ENCODE results near the gene UVRAG. TPM values are rescaled to one million over a fixed set of nuclear protein-coding genes. Genes with fewer than 3 reads are reported as not detected.

The UVRAG gene
- total RNA-seq, 3 donors from 2014 or later (not counting 1 experiment from before 2014, with no cell fraction given), result 39.9 to 52.5 (median 41.4) TPM

DNA sequence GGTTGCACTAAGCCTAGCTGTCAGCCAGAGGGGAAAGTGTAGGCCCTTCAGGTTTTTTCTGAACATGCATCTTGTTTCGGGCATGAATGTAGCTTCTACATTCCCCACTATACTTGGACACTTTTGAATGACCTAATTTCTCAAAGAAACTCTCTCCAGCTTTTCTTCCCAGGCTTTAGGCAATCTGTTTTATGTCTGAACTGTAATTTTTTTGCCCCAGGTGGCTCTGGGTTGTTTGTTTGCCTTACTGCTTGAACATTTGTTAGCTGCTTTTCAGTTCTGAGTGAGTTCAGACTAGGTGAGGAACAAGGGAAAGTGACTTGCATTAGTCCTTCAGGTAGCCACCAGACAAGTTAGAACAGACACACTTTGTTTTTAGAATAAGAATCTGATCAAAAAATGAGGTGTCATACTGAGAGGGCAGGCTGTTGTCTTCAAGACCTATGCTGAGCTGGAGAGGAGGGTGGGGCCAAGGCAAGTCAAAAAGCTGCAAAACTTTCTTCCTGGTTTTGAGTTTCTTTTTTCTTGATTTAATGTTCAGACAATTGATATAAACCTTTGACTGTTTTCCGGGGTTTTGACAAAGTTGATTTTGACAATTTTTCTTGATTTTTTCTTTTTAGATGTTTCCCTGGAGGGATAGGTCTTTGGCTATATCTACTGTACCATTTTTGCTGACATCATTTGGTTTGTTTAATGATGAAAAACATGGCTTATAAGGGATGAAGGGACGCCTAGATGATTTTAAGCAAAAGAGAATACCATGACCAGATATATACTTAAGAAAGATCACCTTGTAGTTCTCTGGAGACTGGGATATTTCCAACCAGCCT, 208.4 kb downstream of the UVRAG start:
- H3K36me3 Mint-ChIP-seq, result peaks cover 10% of the 10 kb centered on the region
- Histone ChIP-seq H3K27me3 (ENCODE audit: control insufficient read depth, insufficient read depth, low read length) (no peaks in the 10 kb centered on the region), H3K4me3 (ENCODE audit: low read length) (no peak overlapping the region), H3K27ac (ENCODE audit: low read length) (no peak overlapping the region), H3K36me3 (ENCODE audit: control insufficient read depth, insufficient read depth, low read length) (peaks cover 8% of the 10 kb centered on the region), H3K4me1 (ENCODE audit: control insufficient read depth, insufficient read depth, low read length) (no peaks in the 10 kb centered on the region), H3K9me3 (ENCODE audit: control insufficient read depth, insufficient read depth, low read length) (no peaks in the 10 kb centered on the region)
- intact Hi-C loops (cut with micrococcal nuclease), result no loop called here
- TF ChIP-seq, protein P1, sequence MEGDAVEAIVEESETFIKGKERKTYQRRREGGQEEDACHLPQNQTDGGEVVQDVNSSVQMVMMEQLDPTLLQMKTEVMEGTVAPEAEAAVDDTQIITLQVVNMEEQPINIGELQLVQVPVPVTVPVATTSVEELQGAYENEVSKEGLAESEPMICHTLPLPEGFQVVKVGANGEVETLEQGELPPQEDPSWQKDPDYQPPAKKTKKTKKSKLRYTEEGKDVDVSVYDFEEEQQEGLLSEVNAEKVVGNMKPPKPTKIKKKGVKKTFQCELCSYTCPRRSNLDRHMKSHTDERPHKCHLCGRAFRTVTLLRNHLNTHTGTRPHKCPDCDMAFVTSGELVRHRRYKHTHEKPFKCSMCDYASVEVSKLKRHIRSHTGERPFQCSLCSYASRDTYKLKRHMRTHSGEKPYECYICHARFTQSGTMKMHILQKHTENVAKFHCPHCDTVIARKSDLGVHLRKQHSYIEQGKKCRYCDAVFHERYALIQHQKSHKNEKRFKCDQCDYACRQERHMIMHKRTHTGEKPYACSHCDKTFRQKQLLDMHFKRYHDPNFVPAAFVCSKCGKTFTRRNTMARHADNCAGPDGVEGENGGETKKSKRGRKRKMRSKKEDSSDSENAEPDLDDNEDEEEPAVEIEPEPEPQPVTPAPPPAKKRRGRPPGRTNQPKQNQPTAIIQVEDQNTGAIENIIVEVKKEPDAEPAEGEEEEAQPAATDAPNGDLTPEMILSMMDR (IDR thresholded peaks at IDR 0.05), result no peak
- no peak for DNase-seq
- no peaks in the 10 kb centered on the region for H3K27me3 Mint-ChIP-seq (ENCODE audit: low read depth in 2 of 2)
- WGBS (ENCODE audit: insufficient coverage), result 86% methylated on average over 2 of the region's 3 CpGs
- H3K4me1 Mint-ChIP-seq, result peaks cover 20 to 25% of the 10 kb centered on the region in 2 donors
- no peaks in the 10 kb centered on the region for H3K9me3 Mint-ChIP-seq
- no peak overlapping the region for H3K4me3 Mint-ChIP-seq
- H3K27ac Mint-ChIP-seq, result peak overlapping the region in 1 of 2 donors; percentile 8
- ATAC-seq, result no peak

DNA sequence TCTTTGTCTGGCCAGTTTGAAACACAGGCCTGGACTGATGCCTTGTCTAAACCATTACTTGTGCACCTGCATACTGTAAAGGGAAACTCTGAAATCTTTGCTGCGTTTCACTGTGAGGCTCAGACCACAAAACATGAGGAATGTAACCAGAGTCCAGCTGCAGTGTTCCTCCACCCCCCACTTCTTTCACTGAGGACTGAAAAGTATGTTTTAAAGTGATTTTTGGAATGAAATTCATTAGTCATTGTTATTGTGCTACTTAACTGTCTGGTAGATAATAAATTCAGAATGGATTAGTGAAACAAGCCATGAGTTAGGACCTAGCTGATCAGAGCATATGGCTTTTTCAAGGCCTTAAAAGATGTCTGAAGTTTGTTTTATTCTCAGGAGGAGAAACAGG, 210.1 kb downstream of the UVRAG start:
- ATAC-seq (no peak), DNase-seq (no peak)
- Histone ChIP-seq H3K27me3 (ENCODE audit: control insufficient read depth, insufficient read depth, low read length) (no peaks in the 10 kb centered on the region), H3K4me1 (ENCODE audit: control insufficient read depth, insufficient read depth, low read length) (no peaks in the 10 kb centered on the region), H3K27ac (ENCODE audit: low read length) (no peak overlapping the region), H3K9me3 (ENCODE audit: control insufficient read depth, insufficient read depth, low read length) (no peaks in the 10 kb centered on the region), H3K4me3 (ENCODE audit: low read length) (no peak overlapping the region), H3K36me3 (ENCODE audit: control insufficient read depth, insufficient read depth, low read length) (no peaks in the 10 kb centered on the region)
- TF ChIP-seq, protein P1 (IDR thresholded peaks at IDR 0.05), result no peak
- H3K4me1 Mint-ChIP-seq, result peaks cover 25 to 28% of the 10 kb centered on the region in 2 donors
- H3K4me3 Mint-ChIP-seq, result no peak overlapping the region
- H3K9me3 Mint-ChIP-seq, result no peaks in the 10 kb centered on the region
- intact Hi-C loops (cut with micrococcal nuclease), result no loop called here
- H3K27ac Mint-ChIP-seq, result no peak overlapping the region
- no peaks in the 10 kb centered on the region for H3K27me3 Mint-ChIP-seq (ENCODE audit: low read depth in 2 of 2)
- no peaks in the 10 kb centered on the region for H3K36me3 Mint-ChIP-seq
- WGBS (ENCODE audit: insufficient coverage), result 42% methylated on average over 1 of the region's 1 CpG

DNA sequence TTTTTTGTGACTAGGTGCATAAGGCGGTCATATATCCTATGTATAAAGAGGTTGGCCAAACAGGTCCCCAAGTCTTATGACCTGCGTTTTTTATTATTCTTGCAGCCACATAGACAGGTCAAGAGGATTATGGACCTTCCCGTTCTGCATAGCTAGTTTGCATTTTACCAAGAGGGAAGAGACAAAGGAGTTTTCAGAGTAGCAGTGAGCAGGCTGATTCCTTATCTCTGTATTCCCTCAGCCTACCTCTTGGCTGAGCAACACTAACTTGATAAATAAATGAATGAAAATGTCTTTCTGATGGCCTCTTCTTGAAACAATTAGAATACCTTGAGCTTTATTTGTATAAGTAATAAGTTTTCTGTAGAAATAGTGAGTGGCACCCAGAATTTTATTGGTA, 210.8 kb downstream of the UVRAG start:
- ATAC-seq (no peak), DNase-seq (no peak)
- H3K4me1 ChIP-seq (ENCODE audit: control insufficient read depth, insufficient read depth, low read length), result no peaks in the 10 kb centered on the region
- Mint-ChIP-seq H3K27me3 (ENCODE audit: low read depth in 2 of 2) (no peaks in the 10 kb centered on the region), H3K27ac (no peak overlapping the region), H3K36me3 (no peaks in the 10 kb centered on the region), H3K4me1 (peaks cover 28 to 30% of the 10 kb centered on the region in 2 donors), H3K9me3 (no peaks in the 10 kb centered on the region), H3K4me3 (no peak overlapping the region)
- no peaks in the 10 kb centered on the region for H3K36me3 ChIP-seq (ENCODE audit: control insufficient read depth, insufficient read depth, low read length)
- TF ChIP-seq, protein P1 (IDR thresholded peaks at IDR 0.05), result no peak
- H3K9me3 ChIP-seq (ENCODE audit: control insufficient read depth, insufficient read depth, low read length), result no peaks in the 10 kb centered on the region
- 97% methylated on average over 3 of the region's 3 CpGs for WGBS (ENCODE audit: insufficient coverage)
- no peak overlapping the region for H3K27ac ChIP-seq (ENCODE audit: low read length)
- no peaks in the 10 kb centered on the region for H3K27me3 ChIP-seq (ENCODE audit: control insufficient read depth, insufficient read depth, low read length)
- H3K4me3 ChIP-seq (ENCODE audit: low read length), result no peak overlapping the region
- intact Hi-C loops (cut with micrococcal nuclease), result no loop called here

DNA sequence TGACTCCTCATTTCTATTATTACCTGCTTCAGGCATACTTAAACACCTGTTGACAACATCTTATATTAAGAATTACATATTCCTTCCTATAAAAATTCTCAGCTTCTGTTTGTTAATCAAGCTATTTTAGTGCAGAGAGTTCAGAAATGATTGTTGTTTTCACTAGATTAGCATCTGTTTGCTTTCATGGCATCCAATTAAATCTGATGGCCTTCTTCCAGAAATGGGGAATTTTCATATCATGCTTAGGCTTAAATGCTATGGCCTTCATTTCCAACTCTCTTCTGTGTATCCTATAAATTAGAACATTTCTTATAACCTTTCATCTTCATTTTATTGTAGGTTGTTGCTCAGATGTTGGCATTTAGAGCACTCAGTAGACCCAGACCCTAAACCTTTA, 211.3 kb downstream of the UVRAG start:
- Histone ChIP-seq H3K36me3 (ENCODE audit: control insufficient read depth, insufficient read depth, low read length) (no peaks in the 10 kb centered on the region), H3K4me3 (ENCODE audit: low read length) (no peak overlapping the region), H3K4me1 (ENCODE audit: control insufficient read depth, insufficient read depth, low read length) (no peaks in the 10 kb centered on the region), H3K9me3 (ENCODE audit: control insufficient read depth, insufficient read depth, low read length) (no peaks in the 10 kb centered on the region), H3K27me3 (ENCODE audit: control insufficient read depth, insufficient read depth, low read length) (no peaks in the 10 kb centered on the region), H3K27ac (ENCODE audit: low read length) (no peak overlapping the region)
- peaks cover 29 to 31% of the 10 kb centered on the region in 2 donors for H3K4me1 Mint-ChIP-seq
- intact Hi-C loops (cut with micrococcal nuclease), result no loop called here
- no peaks in the 10 kb centered on the region for H3K36me3 Mint-ChIP-seq
- H3K9me3 Mint-ChIP-seq, result no peaks in the 10 kb centered on the region
- H3K27me3 Mint-ChIP-seq (ENCODE audit: low read depth in 2 of 2), result no peaks in the 10 kb centered on the region
- ATAC-seq (no peak), DNase-seq (no peak)
- TF ChIP-seq, protein P1 (IDR thresholded peaks at IDR 0.05), result no peak
- no peak overlapping the region for H3K4me3 Mint-ChIP-seq
- H3K27ac Mint-ChIP-seq, result no peak overlapping the region

Data from natural killer cell (primary cell).